Lung (tissue), 12 donors: ENCODE results near the gene SIRPB2. TPM values are rescaled to one million over a fixed set of nuclear protein-coding genes. Genes with fewer than 3 reads are reported as not detected.
A peak's percentile ranks its signal among the peaks of the same experiment; 100 is the strongest.

Experiments
- ATAC-seq: fragments of 200-7000 bp; cut with Tn5 transposase; one replicate; pipeline ENCODE4 v1.9.1; 2020; ENCODE audit warnings: moderate number of reproducible peaks; ENCODE audit not compliant: insufficient read depth, low FRiP score
- DNase-seq, 3 donors: peaks; one replicate each; pipeline ENCODE4 v3.0.0-alpha.2; 2013 to 2017
- H3K27ac ChIP-seq, 2 donors: one replicate each; pipeline ENCODE4 v1.5.1; 2013; ENCODE audit warnings: mild to moderate bottlenecking in 2 of 2, moderate library complexity in 2 of 2, control low read depth in 1 of 2, inconsistent platforms in 1 of 2, low read depth in 1 of 2, low read length in 1 of 2
- H3K27me3 ChIP-seq, 3 donors: one replicate each; pipeline ENCODE4 v1.5.1; 2013; ENCODE audit warnings: low read length in 2 of 3; ENCODE audit not compliant: control insufficient read depth in 3 of 3, insufficient read depth in 3 of 3
- H3K36me3 ChIP-seq, 4 donors: one replicate each; pipeline ENCODE4 v1.5.1; 2013; ENCODE audit warnings: low read length in 4 of 4, mild to moderate bottlenecking in 1 of 4, moderate library complexity in 1 of 4; ENCODE audit not compliant: control insufficient read depth in 4 of 4, insufficient read depth in 4 of 4
- H3K4me1 ChIP-seq, 5 donors: one replicate each; pipeline ENCODE4 v1.5.1; 2013; ENCODE audit warnings: low read length in 5 of 5, mild to moderate bottlenecking in 2 of 5, moderate library complexity in 1 of 5; ENCODE audit not compliant: control insufficient read depth in 5 of 5, insufficient read depth in 5 of 5
- H3K4me3 ChIP-seq: one replicate; pipeline ENCODE4 v1.5.1; 2013; ENCODE audit warnings: mild to moderate bottlenecking, control low read depth, moderate library complexity
- H3K9ac ChIP-seq, 2 donors: one replicate each; pipeline ENCODE4 v1.5.1; 2013; ENCODE audit warnings: low read length in 2 of 2, control low read depth in 1 of 2; ENCODE audit not compliant: insufficient read depth in 1 of 2
- H3K9me3 ChIP-seq, 4 donors: one replicate each; pipeline ENCODE4 v1.5.1; 2013; ENCODE audit warnings: low read length in 3 of 4, mild to moderate bottlenecking in 1 of 4, moderate library complexity in 1 of 4; ENCODE audit not compliant: control insufficient read depth in 4 of 4, insufficient read depth in 3 of 4
- WGBS, 2 donors: extraction: QIAGEN DNeasy Blood & Tissue Kit; methylation state at CpG; one replicate each; pipeline ENCODE4 v1.1.7; 2013; 5-methylcytosine and 5-hydroxymethylcytosine counted together
- polyA plus RNA-seq, 2 donors: library from polyadenylated mRNA; stranded (reverse); fragments of 200-250 nt; gene quantifications; one replicate each; pipeline ENCODE4 v1.2.1, GENCODE V29; 2013
- total RNA-seq, 2 donors: library from RNA; depleted of rRNA in 1 of 2; stranded (reverse); fragments of >200 nt in 1 of 2; gene quantifications; one replicate each; pipeline ENCODE4 v1.2.1, GENCODE V29; 2014 to 2021
- TF ChIP-seq, protein P1 (sequence below): IDR thresholded peaks from 2 replicates; pipeline ENCODE4 v1.5.1; 2012; ENCODE audit warnings: mild to moderate bottlenecking; ENCODE audit errors: control extremely low read depth, extremely low read depth
- donor health status: control.
- donor health status: control.
- donor health status: Bipolar disorder and iron deficiency.
- donor health status: healthy.
- donor health status: DM: yes; HTN: yes; CAD: no.

Gene SIRPB2
- total and polyA plus RNA-seq, 4 donors: 3.9 to 30.9 (median 11.6) TPM

DNA sequence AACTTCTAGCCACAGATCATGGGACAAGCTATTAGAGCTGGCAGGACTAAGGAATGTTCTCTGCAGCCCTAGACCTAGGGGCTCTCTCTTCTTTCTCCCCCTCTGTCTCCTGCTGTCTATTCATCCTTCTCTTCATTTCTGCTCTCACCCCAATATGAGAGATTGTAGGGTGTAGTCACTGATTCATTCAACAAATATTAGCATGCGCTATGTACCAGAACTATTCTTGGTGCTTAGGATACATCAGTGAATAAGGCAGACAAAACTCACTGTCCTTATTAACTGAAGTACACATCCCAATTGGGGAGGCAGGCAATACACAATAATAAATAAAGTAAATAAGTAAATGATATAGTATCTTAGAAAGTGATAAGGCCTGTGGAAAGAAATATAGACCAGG is 14.7 kb upstream of the SIRPB2 start:
- no peaks in the 10 kb centered on the region for H3K9me3 ChIP-seq
- ATAC-seq (no peak), DNase-seq (no peak)
- no peak overlapping the region for H3K9ac ChIP-seq
- 70 to 97% methylated on average over 1 of the region's 1 CpG for WGBS, 2 donors
- TF ChIP-seq, protein P1, sequence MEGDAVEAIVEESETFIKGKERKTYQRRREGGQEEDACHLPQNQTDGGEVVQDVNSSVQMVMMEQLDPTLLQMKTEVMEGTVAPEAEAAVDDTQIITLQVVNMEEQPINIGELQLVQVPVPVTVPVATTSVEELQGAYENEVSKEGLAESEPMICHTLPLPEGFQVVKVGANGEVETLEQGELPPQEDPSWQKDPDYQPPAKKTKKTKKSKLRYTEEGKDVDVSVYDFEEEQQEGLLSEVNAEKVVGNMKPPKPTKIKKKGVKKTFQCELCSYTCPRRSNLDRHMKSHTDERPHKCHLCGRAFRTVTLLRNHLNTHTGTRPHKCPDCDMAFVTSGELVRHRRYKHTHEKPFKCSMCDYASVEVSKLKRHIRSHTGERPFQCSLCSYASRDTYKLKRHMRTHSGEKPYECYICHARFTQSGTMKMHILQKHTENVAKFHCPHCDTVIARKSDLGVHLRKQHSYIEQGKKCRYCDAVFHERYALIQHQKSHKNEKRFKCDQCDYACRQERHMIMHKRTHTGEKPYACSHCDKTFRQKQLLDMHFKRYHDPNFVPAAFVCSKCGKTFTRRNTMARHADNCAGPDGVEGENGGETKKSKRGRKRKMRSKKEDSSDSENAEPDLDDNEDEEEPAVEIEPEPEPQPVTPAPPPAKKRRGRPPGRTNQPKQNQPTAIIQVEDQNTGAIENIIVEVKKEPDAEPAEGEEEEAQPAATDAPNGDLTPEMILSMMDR: no peak
- H3K4me1 ChIP-seq: no peaks in the 10 kb centered on the region
- no peaks in the 10 kb centered on the region for H3K36me3 ChIP-seq
- peaks cover 0 to 7% (median 4%) of the 10 kb centered on the region in 3 donors for H3K27me3 ChIP-seq
- no peak overlapping the region for H3K4me3 ChIP-seq
- H3K27ac ChIP-seq: no peak overlapping the region

DNA sequence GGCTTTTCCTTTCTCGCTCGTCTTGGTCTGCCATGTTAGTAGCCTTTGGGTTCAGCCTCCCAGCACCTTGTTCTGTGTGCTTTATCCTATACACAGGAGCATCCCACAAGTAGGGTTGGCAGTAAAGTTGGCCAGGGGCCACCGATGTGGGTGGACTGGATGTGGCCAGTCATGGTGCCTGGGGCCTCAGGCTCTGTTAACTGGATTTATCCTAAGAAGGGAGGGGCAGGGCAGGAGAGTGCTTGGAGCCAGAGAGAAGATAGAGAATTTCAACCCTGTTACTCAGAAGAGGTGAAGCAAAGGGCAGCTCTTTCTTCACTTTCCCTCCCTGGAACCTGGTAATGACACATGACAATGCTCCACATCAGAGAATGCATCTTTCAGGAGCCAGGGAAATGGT is 14.1 kb upstream of the SIRPB2 start:
- TF ChIP-seq, protein P1: no peak
- H3K9ac ChIP-seq: no peak overlapping the region
- ATAC-seq (no peak), DNase-seq (no peak)
- H3K4me3 ChIP-seq: no peak overlapping the region
- H3K36me3 ChIP-seq: no peaks in the 10 kb centered on the region
- H3K4me1 ChIP-seq: no peaks in the 10 kb centered on the region
- H3K27ac ChIP-seq: no peak overlapping the region
- H3K9me3 ChIP-seq: no peaks in the 10 kb centered on the region
- 71 to 72% methylated on average over 3 of the region's 3 CpGs for WGBS, 2 donors
- peaks cover 0 to 7% (median under 1%) of the 10 kb centered on the region in 3 donors for H3K27me3 ChIP-seq

DNA sequence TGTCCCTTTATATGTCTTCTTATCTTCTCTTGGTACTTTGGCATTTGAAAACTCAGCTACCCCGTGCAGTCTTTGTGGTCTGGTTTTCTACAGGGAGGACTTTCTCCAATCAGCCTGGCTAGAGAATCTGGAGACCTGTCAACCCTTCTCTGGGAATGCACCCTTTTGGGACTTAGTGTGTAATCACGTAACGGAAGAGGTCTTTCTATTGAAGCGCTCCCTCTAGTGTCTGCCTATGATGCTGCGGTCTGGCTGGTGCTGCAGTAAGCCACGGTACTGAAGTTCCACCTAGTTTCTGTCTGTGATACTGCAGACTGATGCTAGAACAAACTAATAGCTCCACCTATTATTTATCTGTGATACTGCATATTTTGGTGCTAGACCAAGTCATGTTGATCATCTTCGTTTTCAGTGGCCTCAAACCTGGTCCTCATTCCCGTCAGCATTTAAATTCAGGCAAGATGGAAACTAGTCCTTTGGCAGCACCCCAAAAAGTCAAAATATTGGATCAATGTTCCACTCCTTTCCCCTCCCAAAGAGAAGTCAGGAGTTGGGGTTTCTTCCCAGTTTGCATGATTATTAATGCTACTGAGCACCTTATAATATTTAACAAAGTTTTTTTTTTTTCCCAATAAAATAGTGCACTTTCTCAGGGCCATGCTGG is 12.5 kb upstream of the SIRPB2 start:
- Histone ChIP-seq H3K4me1 (no peaks in the 10 kb centered on the region), H3K9me3 (peaks cover 0 to 2% (median 0%) of the 10 kb centered on the region in 4 donors), H3K27ac (no peak overlapping the region), H3K4me3 (no peak overlapping the region), H3K27me3 (peaks cover 0 to 7% (median 0%) of the 10 kb centered on the region in 3 donors), H3K36me3 (no peaks in the 10 kb centered on the region), H3K9ac (no peak overlapping the region)
- ATAC-seq (peak; percentile 96), DNase-seq (peak; percentile 70 to 78 (median 72))
- TF ChIP-seq, protein P1: peak; percentile 97
- 2 to 4% methylated on average over 8 of the region's 8 CpGs for WGBS, 2 donors
